ENCODE data around the gene OR1S2. TPM values are rescaled to one million over a fixed set of nuclear protein-coding genes. Genes with fewer than 3 reads are reported as not detected.
"Not testable (repeated sequence)": the region's sequence is repeated elsewhere in the genome, so short reads cannot be mapped to it uniquely, and the experiment has no call there.

The OR1S2 gene, protein sequence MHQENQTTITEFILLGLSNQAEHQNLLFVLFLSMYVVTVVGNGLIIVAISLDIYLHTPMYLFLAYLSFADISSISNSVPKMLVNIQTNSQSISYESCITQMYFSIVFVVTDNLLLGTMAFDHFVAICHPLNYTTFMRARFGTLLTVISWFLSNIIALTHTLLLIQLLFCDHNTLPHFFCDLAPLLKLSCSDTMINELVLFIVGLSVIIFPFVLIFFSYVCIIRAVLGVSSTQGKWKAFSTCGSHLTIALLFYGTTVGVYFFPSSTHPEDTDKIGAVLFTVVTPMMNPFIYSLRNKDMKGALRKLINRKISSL
- not detected for total RNA-seq

DNA sequence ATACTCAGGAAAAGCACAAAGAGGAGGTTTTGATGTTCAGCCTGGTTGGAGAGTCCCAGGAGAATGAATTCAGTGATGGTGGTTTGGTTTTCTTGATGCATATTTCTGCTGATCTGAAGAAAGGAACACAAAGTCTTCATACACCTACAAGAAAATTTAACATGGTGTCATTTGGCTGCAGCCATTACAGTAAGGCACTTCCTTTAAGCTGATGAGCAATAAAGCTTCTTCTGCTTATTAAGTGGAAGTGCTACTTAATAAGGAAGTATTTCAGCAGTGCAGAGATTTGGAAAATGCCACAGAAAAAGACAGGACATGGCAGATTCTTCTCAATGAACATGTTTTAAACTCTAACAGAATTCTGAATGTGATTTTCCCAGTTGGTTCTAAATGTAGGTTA lies at the start of gene OR1S2:
Gene OR1S2 (minus strand): TSS at position 101 of the 400 bp plus-strand sequence. CDS start 0 bp downstream, at position 101.
- Mint-ChIP-seq H3K4me1 (no peaks in the 10 kb centered on the region), H3K27me3 (peaks cover 7% of the 10 kb centered on the region), H3K4me3 (no peak within 1 kb of the TSS), H3K9me3 (ENCODE audit: low read depth) (no peaks in the 10 kb centered on the region), H3K27ac (no peak within 1 kb of the TSS), H3K36me3 (no peaks in the 10 kb centered on the region)
- ATAC-seq (no peak), DNase-seq (no peak)
- CTCF ChIA-PET: no interaction called here

DNA sequence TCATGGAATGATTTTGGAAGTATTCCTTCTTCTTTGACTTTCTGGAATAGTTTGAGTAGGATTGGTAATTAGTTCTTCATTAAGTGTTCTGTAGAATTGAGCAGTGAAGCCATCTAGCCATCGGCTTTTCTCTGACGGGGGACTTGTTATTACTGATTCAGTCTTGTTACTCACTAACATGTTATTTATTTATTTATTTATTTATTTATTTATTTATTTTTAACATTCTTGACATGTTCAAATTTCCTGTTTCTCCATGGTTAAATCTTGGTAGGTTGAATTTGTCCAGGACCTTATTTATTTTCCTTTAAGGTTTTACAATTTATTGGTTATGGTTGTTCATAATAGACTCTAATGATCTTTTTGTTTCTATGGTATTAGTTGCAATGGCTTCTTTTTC lies 40.0 kb upstream of the OR1S2 start:
- Mint-ChIP-seq H3K4me3 (no peak overlapping the region), H3K4me1 (no peaks in the 10 kb centered on the region), H3K36me3 (no peaks in the 10 kb centered on the region), H3K27ac (no peak overlapping the region), H3K9me3 (ENCODE audit: low read depth) (peaks cover 2% of the 10 kb centered on the region), H3K27me3 (no peaks in the 10 kb centered on the region)
- CTCF ChIA-PET: no interaction called here
- DNase-seq (no peak), ATAC-seq (no peak)

GRCh38 chr11:58227956-58228615 lies 24.1 kb upstream of the OR1S2 start:
- Mint-ChIP-seq H3K27me3 (no peaks in the 10 kb centered on the region), H3K9me3 (ENCODE audit: low read depth) (no peaks in the 10 kb centered on the region), H3K36me3 (no peaks in the 10 kb centered on the region), H3K4me3 (no peak overlapping the region), H3K27ac (no peak overlapping the region), H3K4me1 (no peaks in the 10 kb centered on the region)
- CTCF ChIA-PET: no interaction called here
- DNase-seq: no peak
- ATAC-seq: no peak

DNA sequence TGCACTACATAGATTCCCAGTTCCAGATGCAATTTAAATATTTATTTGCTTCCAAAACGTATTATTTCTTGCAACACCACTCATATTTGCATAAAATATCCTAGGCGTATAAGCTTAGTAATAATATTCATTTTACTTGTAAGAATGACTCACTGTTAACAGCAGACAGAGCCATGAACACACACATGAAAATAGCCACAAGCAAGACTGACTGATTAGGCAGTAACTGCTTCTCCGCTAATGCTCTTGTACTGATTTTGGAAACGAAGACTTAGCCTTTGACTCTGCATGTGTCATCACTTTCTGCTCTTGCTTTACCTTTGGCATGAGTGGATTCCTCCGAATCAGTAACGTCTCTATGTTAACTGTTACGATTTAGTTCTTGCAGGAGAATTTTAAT lies 18.8 kb upstream of the OR1S2 start:
- ATAC-seq (no peak), DNase-seq (no peak)
- Mint-ChIP-seq H3K9me3 (ENCODE audit: low read depth) (no peaks in the 10 kb centered on the region), H3K4me3 (no peak overlapping the region), H3K27ac (no peak overlapping the region), H3K36me3 (no peaks in the 10 kb centered on the region), H3K27me3 (no peaks in the 10 kb centered on the region), H3K4me1 (no peaks in the 10 kb centered on the region)
- CTCF ChIA-PET: no interaction called here

DNA sequence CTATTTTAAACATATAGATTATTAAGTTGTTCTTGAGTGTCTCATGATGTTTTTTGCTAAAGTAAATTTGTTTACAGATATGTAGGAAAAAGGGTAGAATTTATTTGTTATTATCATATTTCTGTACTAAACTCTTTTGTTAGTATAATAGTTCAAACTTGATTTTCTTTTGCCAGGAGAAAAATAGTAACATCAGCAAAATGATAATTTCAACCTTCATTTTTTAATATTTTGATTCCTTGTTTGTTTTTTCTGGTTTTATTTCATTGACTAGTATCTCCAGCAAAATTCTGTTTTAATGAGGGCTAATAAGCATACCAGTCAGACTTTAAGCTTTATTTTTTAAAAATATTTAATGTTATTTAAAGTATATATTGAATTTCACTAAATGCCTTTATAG lies 12.5 kb upstream of the OR1S2 start:
- CTCF ChIA-PET: no interaction called here
- no peaks in the 10 kb centered on the region for H3K27me3 Mint-ChIP-seq
- H3K9me3 Mint-ChIP-seq (ENCODE audit: low read depth): no peaks in the 10 kb centered on the region
- no peak overlapping the region for H3K27ac Mint-ChIP-seq
- no peak overlapping the region for H3K4me3 Mint-ChIP-seq
- no peaks in the 10 kb centered on the region for H3K4me1 Mint-ChIP-seq
- no peak for ATAC-seq
- no peak for DNase-seq
- no peaks in the 10 kb centered on the region for H3K36me3 Mint-ChIP-seq

GRCh38 chr11:58212420-58212819 lies 8.5 kb upstream of the OR1S2 start, which contains the start of gene OR1S1:
TSS of gene OR1S1 (plus strand) at chr11:58212720.
- ATAC-seq; CTCF ChIA-PET; H3K27ac Mint-ChIP-seq; H3K27me3 Mint-ChIP-seq; H3K4me3 Mint-ChIP-seq; H3K9me3 Mint-ChIP-seq (ENCODE audit: low read depth); H3K36me3 Mint-ChIP-seq; DNase-seq; H3K4me1 Mint-ChIP-seq: not testable (repeated sequence)

- no peak overlapping the region for H3K27ac Mint-ChIP-seq
- no peak overlapping the region for H3K4me3 Mint-ChIP-seq
- no peaks in the 10 kb centered on the region for H3K36me3 Mint-ChIP-seq
- H3K9me3 Mint-ChIP-seq (ENCODE audit: low read depth): no peaks in the 10 kb centered on the region
- no peaks in the 10 kb centered on the region for H3K4me1 Mint-ChIP-seq
- H3K27me3 Mint-ChIP-seq: peaks cover 3% of the 10 kb centered on the region
- ATAC-seq (no peak), DNase-seq (no peak)
- CTCF ChIA-PET: no interaction called here
Observed at GRCh38 chr11:58199271-58199670, 4.7 kb downstream of the OR1S2 start.

DNA sequence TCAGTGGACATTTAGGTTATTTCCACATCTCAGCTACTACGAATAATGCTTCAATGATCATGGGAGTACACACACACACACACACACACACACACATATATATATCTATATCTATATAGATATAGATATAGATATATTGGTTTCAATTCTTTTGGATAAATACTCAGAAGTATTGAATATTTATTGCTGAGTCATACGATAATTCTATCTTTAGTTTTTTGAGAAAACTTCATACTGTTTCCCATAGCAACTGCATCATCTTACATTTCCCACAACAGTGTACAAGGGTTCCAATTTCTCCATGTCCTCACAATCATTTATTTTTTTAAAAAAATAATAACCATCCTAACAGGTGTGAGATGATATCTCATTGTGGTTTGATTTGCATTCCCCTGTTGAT lies 8.0 kb downstream of the OR1S2 start:
- DNase-seq (no peak), ATAC-seq (no peak)
- Mint-ChIP-seq H3K9me3 (ENCODE audit: low read depth) (no peaks in the 10 kb centered on the region), H3K27ac (no peak overlapping the region), H3K4me1 (no peaks in the 10 kb centered on the region), H3K36me3 (no peaks in the 10 kb centered on the region), H3K27me3 (no peaks in the 10 kb centered on the region), H3K4me3 (no peak overlapping the region)
- CTCF ChIA-PET: no interaction called here

- no peak for DNase-seq
- no peaks in the 10 kb centered on the region for H3K4me1 Mint-ChIP-seq
- no peak overlapping the region for H3K4me3 Mint-ChIP-seq
- H3K9me3 Mint-ChIP-seq (ENCODE audit: low read depth): no peaks in the 10 kb centered on the region
- ATAC-seq: no peak
- H3K27ac Mint-ChIP-seq: no peak overlapping the region
- no peaks in the 10 kb centered on the region for H3K27me3 Mint-ChIP-seq
- H3K36me3 Mint-ChIP-seq: no peaks in the 10 kb centered on the region
- CTCF ChIA-PET: no interaction called here
Observed at GRCh38 chr11:58193391-58193790, 10.6 kb downstream of the OR1S2 start.

- Mint-ChIP-seq H3K27ac (no peak overlapping the region), H3K4me3 (no peak overlapping the region), H3K4me1 (no peaks in the 10 kb centered on the region), H3K27me3 (no peaks in the 10 kb centered on the region), H3K36me3 (no peaks in the 10 kb centered on the region), H3K9me3 (ENCODE audit: low read depth) (no peaks in the 10 kb centered on the region)
- DNase-seq: no peak
- CTCF ChIA-PET: no interaction called here
- no peak for ATAC-seq
Observed at GRCh38 chr11:58192229-58192628, 11.7 kb downstream of the OR1S2 start.

DNA sequence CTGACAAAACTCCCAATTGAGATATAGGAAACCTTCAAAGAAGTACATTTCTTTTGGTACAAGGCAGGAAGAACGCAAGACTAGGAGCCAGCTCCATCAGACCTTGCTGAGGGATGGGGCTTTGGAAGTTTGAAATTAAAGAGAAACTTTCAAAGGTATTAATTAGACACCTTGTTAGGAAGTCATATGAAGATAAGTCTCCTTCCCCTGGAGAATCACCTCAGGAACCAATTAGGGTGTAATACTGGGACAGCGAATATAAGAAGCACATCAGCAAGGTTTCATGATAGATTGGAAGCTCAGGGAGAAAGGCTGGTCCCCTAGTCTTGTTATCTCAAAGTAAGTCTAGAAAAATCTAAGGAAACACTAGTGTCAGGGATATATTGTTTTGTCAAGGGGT lies 15.2 kb downstream of the OR1S2 start, which contains the start of gene OR9Q2:
Gene OR9Q2 (plus strand): TSS at position 301 of the 400 bp plus-strand sequence. CDS start 1,421 bp downstream, outside the sequence.
- DNase-seq (no peak), ATAC-seq (no peak)
- Mint-ChIP-seq H3K27ac (no peak within 1 kb of the TSS), H3K9me3 (ENCODE audit: low read depth) (no peaks in the 10 kb centered on the region), H3K36me3 (no peaks in the 10 kb centered on the region), H3K4me1 (no peaks in the 10 kb centered on the region), H3K4me3 (no peak within 1 kb of the TSS), H3K27me3 (no peaks in the 10 kb centered on the region)
- CTCF ChIA-PET: no interaction called here

DNA sequence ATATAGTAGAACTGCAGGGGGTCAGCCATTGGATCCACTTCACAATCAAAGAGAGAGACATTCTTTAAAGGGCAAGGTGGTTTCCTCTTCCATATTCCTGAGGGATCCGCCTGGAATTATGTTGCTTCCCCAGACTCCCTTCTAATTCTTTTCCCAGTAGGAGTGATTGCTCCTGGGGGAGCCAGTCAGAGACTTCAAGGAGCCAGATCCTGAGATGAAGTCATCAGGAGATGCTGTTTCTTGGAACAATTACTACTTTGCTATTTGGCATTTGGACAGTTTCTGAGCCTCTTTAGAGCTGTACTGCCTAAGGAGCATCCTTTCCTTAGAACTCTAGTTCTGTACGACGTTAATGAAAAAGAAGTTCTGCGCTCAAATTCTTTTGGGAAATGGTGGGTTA lies 17.0 kb downstream of the OR1S2 start:
- no peaks in the 10 kb centered on the region for H3K4me1 Mint-ChIP-seq
- CTCF ChIA-PET: no interaction called here
- no peak overlapping the region for H3K27ac Mint-ChIP-seq
- H3K9me3 Mint-ChIP-seq (ENCODE audit: low read depth): no peaks in the 10 kb centered on the region
- H3K4me3 Mint-ChIP-seq: no peak overlapping the region
- ATAC-seq (no peak), DNase-seq (no peak)
- peaks cover 2% of the 10 kb centered on the region for H3K27me3 Mint-ChIP-seq
- H3K36me3 Mint-ChIP-seq: no peaks in the 10 kb centered on the region

- Mint-ChIP-seq H3K9me3 (ENCODE audit: low read depth) (no peaks in the 10 kb centered on the region), H3K27ac (no peak overlapping the region), H3K4me3 (no peak overlapping the region), H3K4me1 (no peaks in the 10 kb centered on the region), H3K27me3 (peaks cover 3% of the 10 kb centered on the region), H3K36me3 (no peaks in the 10 kb centered on the region)
- ATAC-seq (no peak), DNase-seq (no peak)
- CTCF ChIA-PET: no interaction called here
Observed at GRCh38 chr11:58179648-58180047, 24.3 kb downstream of the OR1S2 start.

DNA sequence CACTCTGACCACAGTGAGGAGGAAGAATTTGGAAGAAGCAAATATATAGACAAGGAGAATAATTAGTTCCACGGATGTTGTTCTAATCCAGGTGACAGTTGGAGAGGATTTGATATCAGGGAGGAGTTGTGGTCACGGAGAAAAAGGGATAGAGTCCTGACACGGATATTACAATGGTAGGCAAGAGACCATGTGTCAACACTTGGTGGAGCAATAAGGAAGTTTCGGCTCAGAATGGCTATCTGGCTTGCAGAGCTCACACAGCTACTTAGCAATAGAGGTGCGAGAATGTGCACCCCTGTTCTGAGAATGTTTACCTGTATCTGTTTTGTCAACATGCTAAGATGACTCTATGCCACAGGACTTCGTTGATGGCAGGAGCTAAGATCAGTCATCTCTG lies 25.5 kb downstream of the OR1S2 start:
- no peak for DNase-seq

More for the DNA sequence above, 25.5 kb downstream of the OR1S2 start:
- H3K27me3 Mint-ChIP-seq: peaks cover 3% of the 10 kb centered on the region
- CTCF ChIA-PET: no interaction called here
- H3K36me3 Mint-ChIP-seq: no peaks in the 10 kb centered on the region
- no peak for ATAC-seq
- H3K9me3 Mint-ChIP-seq (ENCODE audit: low read depth): no peaks in the 10 kb centered on the region
- H3K27ac Mint-ChIP-seq: no peak overlapping the region
- no peaks in the 10 kb centered on the region for H3K4me1 Mint-ChIP-seq
- H3K4me3 Mint-ChIP-seq: no peak overlapping the region
